Adrenal gland (tissue), 12 donors: Measurements from ENCODE around the gene PPFIA1. TPM values are rescaled to one million over a fixed set of nuclear protein-coding genes. Genes with fewer than 3 reads are reported as not detected.
A peak's percentile ranks its signal among the peaks of the same experiment; 100 is the strongest.
"Not testable (repeated sequence)": the region's sequence is repeated elsewhere in the genome, so short reads cannot be mapped to it uniquely, and the experiment has no call there.

Source experiments
- DNase-seq, 7 donors: peaks; one replicate each; pipeline ENCODE4 v3.0.0-alpha.2; 2019 to 2020
- H3K27ac ChIP-seq, 5 donors: fragments of 200-600 bp; sonication (generic) in 4 of 5; 1 replicate in 3 of 5; 2 replicates in 2 of 5; pipeline versions ENCODE4 v1.5.1 to v1.8.0; 2016 to 2020; ENCODE audit warnings: mild to moderate bottlenecking in 1 of 5
- H3K27me3 ChIP-seq: fragments of 200-600 bp; 2 replicates; pipeline ENCODE4 v1.8.0; 2021
- H3K36me3 ChIP-seq, 2 donors: fragments of 200-600 bp; replicated peaks in 1 of 2; 1 replicate in 1 of 2; 2 replicates in 1 of 2; pipeline versions ENCODE4 v1.5.1 to v1.8.0; 2018 to 2022
- H3K4me1 ChIP-seq, 2 donors: fragments of 200-600 bp; replicated peaks in 1 of 2; 1 replicate in 1 of 2; 2 replicates in 1 of 2; pipeline versions ENCODE4 v1.5.1 to v1.8.0; 2018 to 2021
- H3K4me3 ChIP-seq, 4 donors: fragments of 200-600 bp; sonication (generic) in 3 of 4; one replicate each; pipeline ENCODE4 v1.5.1; 2016 to 2018
- H3K9me3 ChIP-seq, 3 donors: fragments of 200-600 bp; sonication (generic) in 1 of 3; replicated peaks in 1 of 3; 1 replicate in 2 of 3; 2 replicates in 1 of 3; pipeline versions ENCODE4 v1.5.1 to v1.8.0; 2016 to 2021
- POLR2A ChIP-seq, 2 donors: fragments of 450-650 bp; IDR thresholded peaks; one replicate each; pipeline ENCODE4 v1.6.1; 2017; ENCODE audit warnings: antibody characterized with exemption in 2 of 2, mild to moderate bottlenecking in 2 of 2, moderate library complexity in 1 of 2
- WGBS, 4 donors: extraction: QIAGEN DNeasy Blood & Tissue Kit in 2 of 4; methylation state at CpG; one replicate each; pipeline versions ENCODE4 v1.1.5 to v1.1.7; 2013 to 2017; 5-methylcytosine and 5-hydroxymethylcytosine counted together
- intact Hi-C, 2 donors: fragments of 100-400 bp; cut with DNase I; formaldehyde crosslinking; loops; one replicate each; pipeline versions ENCODE4 v1.14.1 to v1.15.0; 2022 to 2023
- polyA plus RNA-seq, 3 donors: library from polyadenylated mRNA; stranded (reverse); fragments of 200-250 nt in 2 of 3; fragments of 350-450 nt in 1 of 3; fragmentation: Illumina TruSeq in 1 of 3; extraction: RNeasy Lipid Tissue Mini Kit (QIAGEN cat#74804) in 1 of 3; gene quantifications; one replicate each; pipeline ENCODE4 v1.2.3, GENCODE V29; 2013 to 2014
- total RNA-seq, 9 donors: library from RNA; depleted of rRNA in 4 of 9; stranded (reverse); fragments of >200 nt in 4 of 9; fragments of 120-200 nt in 1 of 9; fragmentation: NEBNext Ultra II Directional in 1 of 9; extraction: Animal tissue kit (Norgen Biotek cat#: 25700) in 1 of 9; gene quantifications; one replicate each; pipeline versions ENCODE4 v1.1.0 to v1.2.4, GENCODE V29; 2013 to 2023
- TF ChIP-seq, protein P1 (sequence below), 6 experiments: fragments of 450-650 bp in 4 of 6; fragments of 200-600 bp in 2 of 6; sonication (generic) in 1 of 6; IDR thresholded peaks; 1 replicate in 5 of 6; 2 replicates in 1 of 6; pipeline versions ENCODE4 v1.5.1 to v1.8.0; 2016 to 2021; ENCODE audit warnings: antibody characterized with exemption in 6 of 6, mild to moderate bottlenecking in 2 of 6, moderate library complexity in 1 of 6
- donor health status: healthy with polysubstance abuse.
- donor health status: Bipolar disorder and iron deficiency.
- donor health status: DM: yes; HTN: yes; CAD: no.
- donor health status: DM: no; HTN: no; CAD: no.
- donor health status: DM: no; HTN: no; CAD: no.
- donor health status: DM: yes; HTN: yes; CAD: no.

PPFIA1 gene
- total and polyA plus RNA-seq, 12 donors: 25.8 to 58.6 (median 35.7) TPM

DNA sequence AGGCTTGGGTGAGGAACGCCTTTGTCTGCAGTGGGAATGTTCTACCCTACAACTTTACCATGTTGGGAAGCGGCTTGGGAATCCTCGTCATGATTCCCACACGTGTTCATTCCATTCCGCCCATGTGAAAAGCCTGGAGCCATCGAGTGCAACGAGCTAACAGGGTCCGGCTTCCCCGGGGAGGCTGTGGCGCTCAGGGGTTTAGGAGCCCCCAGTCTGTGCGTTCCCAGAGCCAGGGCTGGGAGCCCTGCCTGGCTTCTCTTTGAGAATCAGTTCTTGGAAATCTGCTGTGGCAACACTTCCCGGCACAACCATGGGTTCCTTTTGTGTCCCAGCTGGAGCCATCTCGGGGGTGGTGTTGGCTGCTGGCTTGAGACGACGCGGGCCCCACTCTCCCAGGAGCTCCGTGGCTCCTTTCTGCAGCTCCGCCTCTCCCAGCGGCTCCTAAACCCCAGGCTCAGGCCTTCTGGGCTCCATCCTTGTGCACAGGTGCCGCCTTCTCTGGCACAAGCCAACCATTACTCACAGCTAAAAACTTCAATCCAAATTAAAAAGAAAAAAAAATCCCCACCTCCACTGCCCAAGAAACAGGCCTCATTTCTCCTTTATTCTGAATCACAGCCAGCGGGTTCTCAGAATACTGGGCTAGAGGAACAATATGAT lies 18.7 kb upstream of the PPFIA1 start:
- no peaks in the 10 kb centered on the region for H3K9me3 ChIP-seq
- intact Hi-C loops: no loop called here
- peak in 1 of 7 donors; percentile 31 for DNase-seq
- H3K27ac ChIP-seq: no peak overlapping the region
- 75 to 96% (median 83%) methylated on average over 17 to 21 of the region's 21 CpGs for WGBS, 4 donors
- H3K27me3 ChIP-seq: no peaks in the 10 kb centered on the region
- no peak overlapping the region for H3K4me3 ChIP-seq
- no peaks in the 10 kb centered on the region for H3K36me3 ChIP-seq
- TF ChIP-seq POLR2A (IDR thresholded peaks at IDR 0.05): no peak
- TF ChIP-seq, protein P1, sequence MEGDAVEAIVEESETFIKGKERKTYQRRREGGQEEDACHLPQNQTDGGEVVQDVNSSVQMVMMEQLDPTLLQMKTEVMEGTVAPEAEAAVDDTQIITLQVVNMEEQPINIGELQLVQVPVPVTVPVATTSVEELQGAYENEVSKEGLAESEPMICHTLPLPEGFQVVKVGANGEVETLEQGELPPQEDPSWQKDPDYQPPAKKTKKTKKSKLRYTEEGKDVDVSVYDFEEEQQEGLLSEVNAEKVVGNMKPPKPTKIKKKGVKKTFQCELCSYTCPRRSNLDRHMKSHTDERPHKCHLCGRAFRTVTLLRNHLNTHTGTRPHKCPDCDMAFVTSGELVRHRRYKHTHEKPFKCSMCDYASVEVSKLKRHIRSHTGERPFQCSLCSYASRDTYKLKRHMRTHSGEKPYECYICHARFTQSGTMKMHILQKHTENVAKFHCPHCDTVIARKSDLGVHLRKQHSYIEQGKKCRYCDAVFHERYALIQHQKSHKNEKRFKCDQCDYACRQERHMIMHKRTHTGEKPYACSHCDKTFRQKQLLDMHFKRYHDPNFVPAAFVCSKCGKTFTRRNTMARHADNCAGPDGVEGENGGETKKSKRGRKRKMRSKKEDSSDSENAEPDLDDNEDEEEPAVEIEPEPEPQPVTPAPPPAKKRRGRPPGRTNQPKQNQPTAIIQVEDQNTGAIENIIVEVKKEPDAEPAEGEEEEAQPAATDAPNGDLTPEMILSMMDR (IDR thresholded peaks at IDR 0.05): no peak
- peaks cover 0 to 8% of the 10 kb centered on the region in 2 donors for H3K4me1 ChIP-seq

DNA sequence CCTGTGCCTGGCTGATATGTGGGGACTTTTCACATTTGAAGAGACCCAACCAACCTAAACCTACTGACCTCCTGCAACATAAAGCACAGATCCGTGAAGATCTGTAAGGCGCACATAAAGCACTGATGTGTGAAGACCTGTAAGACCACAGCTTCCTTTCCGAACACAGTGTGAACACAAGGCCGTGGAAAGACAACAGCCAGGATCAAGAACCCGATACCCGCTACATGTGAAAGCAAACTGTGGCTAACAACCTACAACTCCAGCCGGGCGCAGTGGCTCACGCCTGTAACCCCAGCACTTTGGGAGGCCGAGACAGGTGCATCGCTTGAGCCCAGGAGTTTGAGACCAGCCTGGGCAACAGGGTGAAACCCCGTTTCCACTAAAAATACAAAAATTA lies 17.6 kb upstream of the PPFIA1 start:
- TF ChIP-seq POLR2A (IDR thresholded peaks at IDR 0.05): no peak
- TF ChIP-seq, protein P1 (IDR thresholded peaks at IDR 0.05): no peak
- Histone ChIP-seq H3K9me3 (no peaks in the 10 kb centered on the region), H3K27me3 (no peaks in the 10 kb centered on the region), H3K4me3 (no peak overlapping the region), H3K27ac (no peak overlapping the region), H3K36me3 (no peaks in the 10 kb centered on the region), H3K4me1 (peaks cover 0 to 2% of the 10 kb centered on the region in 2 donors)
- intact Hi-C loops: no loop called here
- whole genome bisulfite sequencing, 4 donors: 93 to 97% (median 95%) methylated on average over 5 to 12 of the region's 12 CpGs
- DNase-seq: no peak

DNA sequence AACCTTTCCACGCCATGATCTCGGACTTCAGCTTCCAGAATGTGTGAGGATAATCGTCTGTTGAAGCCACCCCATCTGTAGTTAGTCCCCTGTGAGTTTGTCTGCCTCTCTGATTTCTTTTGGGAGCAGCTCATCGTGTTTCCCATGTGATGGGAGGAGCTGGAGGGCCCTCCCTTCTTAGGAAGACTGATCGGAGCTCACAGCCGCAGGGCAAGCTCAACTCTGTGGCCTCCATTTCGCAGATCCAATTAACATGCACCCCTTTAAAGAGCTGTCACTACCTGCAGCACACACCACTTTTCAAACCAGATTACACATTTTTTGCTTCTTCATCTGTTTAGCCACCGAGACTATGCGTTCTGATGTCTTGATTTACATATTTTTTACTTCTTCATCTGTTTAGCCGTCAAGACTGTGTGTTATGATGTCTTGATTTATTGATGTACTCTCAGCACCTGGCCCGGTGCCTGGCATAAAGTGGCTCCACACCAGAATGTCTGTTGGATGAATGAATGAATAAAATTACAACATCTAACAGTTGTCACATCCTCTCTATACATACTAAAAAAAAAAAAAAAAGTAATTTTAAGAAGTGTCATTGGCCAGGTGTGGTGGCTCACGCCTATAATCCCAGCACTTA lies 14.9 kb upstream of the PPFIA1 start:
- H3K36me3 ChIP-seq: no peaks in the 10 kb centered on the region
- no peaks in the 10 kb centered on the region for H3K9me3 ChIP-seq
- no peak overlapping the region for H3K27ac ChIP-seq
- peak in 3 of 7 donors; percentile 27 to 67 (median 29) for DNase-seq
- intact Hi-C loops: no loop called here
- WGBS, 4 donors: 56 to 66% (median 62%) methylated on average over 12 of the region's 12 CpGs
- H3K27me3 ChIP-seq: no peaks in the 10 kb centered on the region
- no peak overlapping the region for H3K4me3 ChIP-seq
- TF ChIP-seq, protein P1 (IDR thresholded peaks at IDR 0.05): no peak
- TF ChIP-seq POLR2A (IDR thresholded peaks at IDR 0.05): no peak
- H3K4me1 ChIP-seq: no peaks in the 10 kb centered on the region

DNA sequence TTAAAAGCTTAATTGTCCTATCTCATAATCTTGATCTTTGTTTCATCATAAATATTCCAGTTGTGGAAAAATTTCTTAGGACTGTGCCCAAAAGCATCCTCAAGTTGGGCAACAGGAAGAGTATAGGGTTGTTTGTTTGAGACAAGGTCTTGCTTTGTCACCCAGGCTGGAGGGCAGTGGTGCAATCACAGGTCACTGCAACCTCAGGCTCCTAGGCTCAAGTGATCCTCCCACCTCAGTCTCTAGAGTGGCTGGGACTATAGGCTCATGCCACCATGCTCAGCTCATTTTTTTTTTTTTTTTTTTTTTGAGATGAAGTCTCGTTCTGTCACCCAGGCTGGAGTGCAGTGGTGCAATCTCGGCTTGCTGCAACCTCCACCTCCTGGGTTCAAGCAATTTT lies 11.4 kb upstream of the PPFIA1 start:
- H3K4me3 ChIP-seq, H3K27me3 ChIP-seq, H3K9me3 ChIP-seq, DNase-seq, H3K4me1 ChIP-seq, intact Hi-C loops, H3K36me3 ChIP-seq, H3K27ac ChIP-seq: not testable (repeated sequence)
- 74 to 95% (median 86%) methylated on average over 2 of the region's 2 CpGs for WGBS, 4 donors

DNA sequence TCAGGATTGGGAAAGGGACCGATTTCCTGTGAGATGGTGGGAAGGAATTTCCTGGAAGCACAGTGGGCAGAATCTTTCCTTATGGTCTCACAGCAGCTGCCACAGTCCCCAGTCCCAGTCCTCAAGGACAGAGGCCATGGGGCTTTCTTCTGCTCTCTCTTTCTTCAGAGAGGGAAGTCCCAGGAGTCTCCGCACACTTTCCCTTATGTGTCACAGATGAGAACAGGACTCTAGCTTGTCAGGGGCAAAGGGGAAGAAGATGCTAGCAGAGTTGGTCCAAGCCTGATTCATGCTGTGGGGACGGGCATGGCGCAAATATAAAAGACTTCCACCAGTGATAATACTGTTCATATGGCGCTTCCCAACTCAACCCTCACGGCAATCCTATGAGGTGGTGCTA lies 7.5 kb upstream of the PPFIA1 start:
- H3K27me3 ChIP-seq: no peaks in the 10 kb centered on the region
- no peaks in the 10 kb centered on the region for H3K4me1 ChIP-seq
- no peaks in the 10 kb centered on the region for H3K36me3 ChIP-seq
- H3K27ac ChIP-seq: no peak overlapping the region
- 83 to 91% (median 90%) methylated on average over 6 of the region's 6 CpGs for WGBS, 4 donors
- no peak overlapping the region for H3K4me3 ChIP-seq
- no peak for TF ChIP-seq POLR2A (IDR thresholded peaks at IDR 0.05)
- intact Hi-C loops: no loop called here
- DNase-seq: no peak
- no peaks in the 10 kb centered on the region for H3K9me3 ChIP-seq
